Bronchial epithelial cell (primary cell): ENCODE results near the gene NSMF. TPM values are rescaled to one million over a fixed set of nuclear protein-coding genes. Genes with fewer than 3 reads are reported as not detected.

Source experiments
- DNase-seq: peaks from one replicate; pipeline ENCODE4 v3.0.0-alpha.2; 2010; ENCODE audit warnings: low read depth
- FAIRE-seq: peaks from 2 replicates; lab custom pipeline; 2011; peaks lifted over from hg19 to GRCh38; lab: Jason Lieb, UNC
- H3K27me3 ChIP-seq: 2 replicates; pipeline ENCODE4 v1.5.1; 2011; ENCODE audit warnings: low read length; ENCODE audit not compliant: control insufficient read depth, insufficient read depth
- H3K36me3 ChIP-seq: 2 replicates; pipeline ENCODE4 v1.5.1; 2011; ENCODE audit warnings: low read length; ENCODE audit not compliant: control insufficient read depth, insufficient read depth
- H3K4me3 ChIP-seq: 2 replicates; pipeline ENCODE4 v1.5.1; 2011; ENCODE audit warnings: mild to moderate bottlenecking, low read depth, low read length, control low read depth
- total RNA-seq: library from RNA; depleted of rRNA; stranded (reverse); fragments of >200 nt; gene quantifications from 2 replicates; pipeline ENCODE4 v1.2.1, GENCODE V29; 2014
- TF ChIP-seq, protein P1 (sequence below): IDR thresholded peaks from 2 replicates; pipeline ENCODE4 v1.5.1; 2011; ENCODE audit warnings: mild to moderate bottlenecking, moderate library complexity, low read length, control low read depth, inconsistent platforms; ENCODE audit not compliant: insufficient read depth, severe bottlenecking

The NSMF gene
- total RNA-seq, 1 donor from 2014 or later = 17.9 TPM

- no peak for FAIRE-seq
- no peaks in the 10 kb centered on the region for H3K36me3 ChIP-seq
- DNase-seq = no peak
- TF ChIP-seq, protein P1, sequence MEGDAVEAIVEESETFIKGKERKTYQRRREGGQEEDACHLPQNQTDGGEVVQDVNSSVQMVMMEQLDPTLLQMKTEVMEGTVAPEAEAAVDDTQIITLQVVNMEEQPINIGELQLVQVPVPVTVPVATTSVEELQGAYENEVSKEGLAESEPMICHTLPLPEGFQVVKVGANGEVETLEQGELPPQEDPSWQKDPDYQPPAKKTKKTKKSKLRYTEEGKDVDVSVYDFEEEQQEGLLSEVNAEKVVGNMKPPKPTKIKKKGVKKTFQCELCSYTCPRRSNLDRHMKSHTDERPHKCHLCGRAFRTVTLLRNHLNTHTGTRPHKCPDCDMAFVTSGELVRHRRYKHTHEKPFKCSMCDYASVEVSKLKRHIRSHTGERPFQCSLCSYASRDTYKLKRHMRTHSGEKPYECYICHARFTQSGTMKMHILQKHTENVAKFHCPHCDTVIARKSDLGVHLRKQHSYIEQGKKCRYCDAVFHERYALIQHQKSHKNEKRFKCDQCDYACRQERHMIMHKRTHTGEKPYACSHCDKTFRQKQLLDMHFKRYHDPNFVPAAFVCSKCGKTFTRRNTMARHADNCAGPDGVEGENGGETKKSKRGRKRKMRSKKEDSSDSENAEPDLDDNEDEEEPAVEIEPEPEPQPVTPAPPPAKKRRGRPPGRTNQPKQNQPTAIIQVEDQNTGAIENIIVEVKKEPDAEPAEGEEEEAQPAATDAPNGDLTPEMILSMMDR = no peak
- H3K4me3 ChIP-seq = no peak overlapping the region
- H3K27me3 ChIP-seq = no peaks in the 10 kb centered on the region
These were observed 30.1 kb downstream of the NSMF start for GRCh38 chr9:137428841-137429545.

DNA sequence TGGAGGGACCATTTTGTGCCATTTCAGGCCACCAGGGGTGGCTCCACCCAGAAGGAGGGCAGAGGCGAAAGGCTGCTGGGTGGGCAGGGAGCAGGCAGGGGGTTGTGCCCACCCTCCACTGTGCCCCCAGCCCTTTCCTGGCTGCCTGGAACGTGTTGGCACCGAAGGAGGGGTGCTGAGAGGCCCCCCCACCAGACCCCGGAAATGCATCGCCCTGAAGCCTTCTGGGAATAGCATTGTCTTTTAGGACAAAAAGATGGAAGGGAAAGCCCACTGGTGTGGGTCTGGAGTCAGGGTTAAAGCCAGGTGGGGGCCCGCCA is 30.9 kb downstream of the NSMF start:
- no peaks in the 10 kb centered on the region for H3K36me3 ChIP-seq
- FAIRE-seq (no peak), DNase-seq (no peak)
- no peaks in the 10 kb centered on the region for H3K27me3 ChIP-seq
- TF ChIP-seq, protein P1 = no peak
- no peak overlapping the region for H3K4me3 ChIP-seq

DNA sequence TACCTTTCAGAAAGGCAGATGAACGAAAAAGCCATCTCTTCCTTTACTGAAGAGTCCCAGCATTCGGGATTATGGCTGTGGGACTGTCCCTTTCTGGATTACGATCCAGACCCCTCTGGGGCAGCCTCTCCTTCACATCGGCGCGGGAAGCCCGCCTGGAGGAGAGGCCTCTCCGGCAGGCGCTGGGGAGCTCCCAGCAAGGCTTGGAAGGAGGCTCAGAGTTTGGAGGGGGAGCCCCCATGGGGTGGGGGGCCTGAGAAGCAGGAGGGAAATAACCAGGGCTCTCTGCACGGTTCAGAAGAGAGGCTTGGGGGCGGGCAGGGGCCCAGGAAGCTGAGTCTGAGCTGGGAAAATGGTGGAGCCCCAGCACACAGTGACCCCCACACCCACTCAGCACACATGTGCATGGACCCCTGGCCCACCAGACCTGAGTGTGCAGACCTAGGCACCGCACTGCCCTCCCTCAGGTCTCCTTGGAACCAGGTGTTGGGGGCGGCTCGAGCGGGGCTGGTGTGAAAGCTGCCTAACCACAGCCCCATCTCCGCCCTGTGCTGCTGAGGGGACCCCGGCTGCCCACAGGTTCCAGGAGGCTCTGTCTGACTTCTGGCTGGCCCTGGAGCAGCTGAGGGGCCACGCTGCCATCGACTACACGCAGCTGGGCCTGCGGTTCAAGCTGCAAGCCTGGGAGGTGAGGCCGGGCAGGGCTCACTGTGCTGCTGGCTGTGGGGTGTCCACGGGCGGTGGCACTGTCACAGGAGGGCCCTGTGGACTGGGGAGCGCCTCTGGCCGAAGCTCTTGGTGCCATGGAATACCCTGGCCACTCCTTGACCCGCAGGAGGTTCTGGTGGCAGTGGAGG is 31.5 kb downstream of the NSMF start:
- H3K27me3 ChIP-seq = no peaks in the 10 kb centered on the region
- FAIRE-seq (no peak), DNase-seq (no peak)
- no peak overlapping the region for H3K4me3 ChIP-seq
- no peaks in the 10 kb centered on the region for H3K36me3 ChIP-seq
- TF ChIP-seq, protein P1 = no peak

DNA sequence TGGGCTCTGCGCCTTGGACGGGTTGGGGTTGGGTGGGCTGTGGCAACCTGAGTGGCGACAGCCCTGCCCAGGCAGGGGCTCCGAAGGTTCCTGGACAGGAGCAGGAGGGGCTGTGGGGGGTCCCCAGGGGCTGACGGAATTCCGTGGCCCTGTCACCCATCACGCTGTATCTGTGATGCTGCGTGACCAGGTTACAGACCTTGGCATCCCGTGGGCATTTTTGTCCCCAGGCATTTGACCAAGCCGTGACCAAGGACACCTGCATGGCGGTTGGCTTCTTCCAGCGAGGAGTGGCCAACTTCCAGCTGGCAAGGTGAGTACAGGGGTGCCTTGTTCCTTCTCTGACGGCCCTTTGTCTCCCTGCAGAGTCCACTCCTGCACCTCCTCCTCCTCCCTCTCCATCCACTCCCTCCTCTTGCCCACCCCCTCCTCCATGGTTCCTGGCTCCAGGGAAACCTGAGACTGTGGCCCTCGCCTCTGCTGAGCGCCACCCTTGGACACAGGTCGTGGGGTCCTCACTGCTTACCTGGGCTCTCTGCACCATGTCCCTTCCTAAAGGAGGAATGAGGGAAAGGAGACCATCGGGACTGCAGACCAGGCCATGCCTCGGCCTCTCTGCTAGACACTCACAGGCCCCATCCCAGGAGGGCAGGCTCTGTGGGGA is 33.0 kb downstream of the NSMF start:
- TF ChIP-seq, protein P1 = no peak
- Histone ChIP-seq H3K27me3 (no peaks in the 10 kb centered on the region), H3K4me3 (no peak overlapping the region), H3K36me3 (no peaks in the 10 kb centered on the region)
- no peak for DNase-seq
- no peak for FAIRE-seq

GRCh38 chr9:137423514-137424291 is 35.4 kb downstream of the NSMF start:
- DNase-seq = no peak
- Histone ChIP-seq H3K36me3 (no peaks in the 10 kb centered on the region), H3K27me3 (no peaks in the 10 kb centered on the region), H3K4me3 (peak overlapping the region; percentile 68)
- no peak for FAIRE-seq
- TF ChIP-seq, protein P1 = no peak
